Measurements from ENCODE around the gene DNAJC11.

GRCh38 chr1:6738987-6739676, 37.5 kb upstream of the DNAJC11 start:
- TF ChIP-seq, protein P1, sequence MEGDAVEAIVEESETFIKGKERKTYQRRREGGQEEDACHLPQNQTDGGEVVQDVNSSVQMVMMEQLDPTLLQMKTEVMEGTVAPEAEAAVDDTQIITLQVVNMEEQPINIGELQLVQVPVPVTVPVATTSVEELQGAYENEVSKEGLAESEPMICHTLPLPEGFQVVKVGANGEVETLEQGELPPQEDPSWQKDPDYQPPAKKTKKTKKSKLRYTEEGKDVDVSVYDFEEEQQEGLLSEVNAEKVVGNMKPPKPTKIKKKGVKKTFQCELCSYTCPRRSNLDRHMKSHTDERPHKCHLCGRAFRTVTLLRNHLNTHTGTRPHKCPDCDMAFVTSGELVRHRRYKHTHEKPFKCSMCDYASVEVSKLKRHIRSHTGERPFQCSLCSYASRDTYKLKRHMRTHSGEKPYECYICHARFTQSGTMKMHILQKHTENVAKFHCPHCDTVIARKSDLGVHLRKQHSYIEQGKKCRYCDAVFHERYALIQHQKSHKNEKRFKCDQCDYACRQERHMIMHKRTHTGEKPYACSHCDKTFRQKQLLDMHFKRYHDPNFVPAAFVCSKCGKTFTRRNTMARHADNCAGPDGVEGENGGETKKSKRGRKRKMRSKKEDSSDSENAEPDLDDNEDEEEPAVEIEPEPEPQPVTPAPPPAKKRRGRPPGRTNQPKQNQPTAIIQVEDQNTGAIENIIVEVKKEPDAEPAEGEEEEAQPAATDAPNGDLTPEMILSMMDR (IDR thresholded peaks at IDR 0.05; ENCODE audit: low read length) = no peak
- TF ChIP-seq EZH2 (optimal IDR thresholded peaks at IDR 0.05; ENCODE audit: low read depth, low read length) (no peak), EZH2phosphoT487 (IDR thresholded peaks at IDR 0.05; ENCODE audit: low read length) (no peak)

All from MM.1S (cell line).